HG03039 (cell line): ENCODE results near the gene WSCD2.

Experiments used
- ATAC-seq: cut with Tn5 transposase; IDR thresholded peaks from one replicate; pipeline ENCODE4 v1.9.1; 2021; ENCODE audit warnings: mild to moderate bottlenecking, moderate library complexity; ENCODE audit not compliant: unreplicated experiment

The WSCD2 gene

DNA sequence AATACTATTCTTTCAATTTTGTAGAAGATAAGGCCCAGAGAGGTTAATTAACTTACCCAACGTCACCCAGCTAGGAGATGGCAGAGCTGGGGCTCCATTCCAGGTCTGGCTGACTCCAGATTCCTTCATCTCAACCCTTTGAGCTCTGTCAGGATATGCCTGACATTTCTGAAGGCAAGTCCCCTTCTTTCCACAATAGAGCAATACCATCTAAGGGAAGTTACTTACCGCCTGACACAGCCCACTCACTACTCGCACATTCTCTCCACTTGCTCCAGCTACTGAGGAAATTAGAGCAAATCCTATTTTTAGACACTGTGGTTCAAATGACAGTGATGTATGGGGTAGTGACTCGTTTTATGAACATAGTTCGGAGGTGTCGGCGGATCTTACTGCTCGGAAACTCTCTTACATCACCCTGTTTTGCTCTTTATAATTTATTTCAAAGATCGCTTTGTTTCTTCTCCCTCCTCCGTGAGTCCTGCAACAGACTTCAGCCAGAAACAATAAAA, 2.0 kb upstream of the WSCD2 start:
- no peak for ATAC-seq

DNA sequence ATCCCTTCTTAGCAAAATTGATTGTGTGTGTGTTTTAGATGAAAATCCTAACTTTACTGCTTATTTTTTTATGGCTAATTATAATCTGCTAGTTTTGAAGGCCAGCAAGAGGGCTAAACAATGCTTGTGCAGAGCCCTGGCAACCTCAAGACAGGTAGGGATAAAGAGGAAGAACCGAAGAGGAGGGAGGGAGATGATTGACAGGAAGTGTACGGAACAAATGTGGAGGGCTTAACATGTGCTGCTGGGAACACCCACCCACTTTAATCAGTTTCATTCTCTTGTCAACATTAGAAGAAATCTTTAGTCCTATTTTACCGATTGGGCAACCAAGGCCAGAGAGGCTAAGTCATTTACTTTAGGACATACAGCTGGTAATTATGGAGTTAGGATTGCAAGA, 1.4 kb upstream of the WSCD2 start:
- ATAC-seq: no peak

GRCh38 chr12:108128221-108129016, 669 bp upstream of the WSCD2 start:
- no peak for ATAC-seq

DNA sequence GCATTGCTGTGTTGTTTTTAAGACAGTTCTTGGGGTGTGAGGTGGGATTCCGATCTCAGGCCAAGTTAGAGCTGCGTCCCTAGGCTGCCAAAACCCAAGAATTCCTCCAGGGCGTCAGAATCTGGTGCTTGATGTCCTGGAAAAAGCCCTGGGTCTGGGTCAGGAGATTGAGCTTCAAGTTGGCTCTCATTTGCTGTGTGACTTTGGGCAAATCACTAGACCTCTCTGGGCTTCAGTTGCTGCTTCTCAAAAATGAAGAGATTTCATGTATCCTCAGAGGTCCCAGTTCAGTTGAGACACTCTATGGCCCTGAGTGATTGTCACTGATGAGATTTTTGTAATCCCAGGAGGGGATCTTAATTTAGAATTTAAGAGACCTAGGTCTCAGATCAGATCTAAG, 1.9 kb downstream of the WSCD2 start:
- no peak for ATAC-seq

DNA sequence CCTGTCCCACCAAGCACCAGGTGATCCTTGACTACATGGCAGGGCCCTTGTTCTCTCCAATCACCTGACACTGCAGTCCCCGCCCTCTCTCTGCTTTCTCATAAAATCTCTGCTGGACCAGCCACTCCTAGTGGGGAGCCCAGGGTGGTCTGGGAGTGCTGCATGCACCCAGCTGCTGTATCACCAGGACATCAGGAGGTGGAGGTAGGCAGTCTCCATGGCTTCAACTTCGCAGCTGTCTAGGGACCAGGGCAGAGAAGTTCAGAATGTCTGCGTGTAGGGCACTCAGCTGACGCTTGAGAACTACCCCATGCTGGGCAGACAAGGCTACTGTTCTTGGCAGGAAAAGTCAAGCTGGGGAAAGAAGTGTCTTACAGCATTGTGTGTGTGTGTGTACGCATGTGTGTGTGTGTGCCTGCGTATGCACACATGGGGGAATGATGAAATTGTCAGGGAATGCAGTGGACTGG, 2.6 kb downstream of the WSCD2 start:
- ATAC-seq: no peak

- no peak for ATAC-seq
Observed at GRCh38 chr12:108133482-108133881, 4.4 kb downstream of the WSCD2 start.

GRCh38 chr12:108134744-108135143, 5.7 kb downstream of the WSCD2 start:
- no peak for ATAC-seq

GRCh38 chr12:108135627-108136026, 6.5 kb downstream of the WSCD2 start:
- ATAC-seq: no peak

DNA sequence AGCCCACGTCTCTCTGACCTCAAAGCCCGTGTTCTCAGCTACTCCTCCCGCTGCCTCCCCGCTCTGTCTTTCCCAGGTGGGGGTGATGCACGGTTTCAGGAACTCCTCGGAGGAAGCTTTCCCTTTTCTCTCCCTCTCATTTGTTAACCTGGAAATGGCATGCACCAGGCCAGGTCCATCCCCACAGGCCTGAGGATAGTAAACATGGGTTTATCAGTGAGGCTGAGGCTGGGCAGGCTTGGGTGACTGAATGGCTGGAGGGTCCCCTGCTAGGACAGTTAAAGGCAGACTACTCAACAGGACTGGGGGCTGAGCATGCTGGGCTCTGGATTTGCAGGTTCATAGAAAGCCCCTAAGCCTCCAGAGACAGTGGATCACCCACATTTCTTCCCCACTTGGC, 7.6 kb downstream of the WSCD2 start:
- no peak for ATAC-seq

- ATAC-seq: no peak
Observed at GRCh38 chr12:108139454-108139853, 10.4 kb downstream of the WSCD2 start.

GRCh38 chr12:108140501-108140900, 11.4 kb downstream of the WSCD2 start:
- ATAC-seq: no peak

DNA sequence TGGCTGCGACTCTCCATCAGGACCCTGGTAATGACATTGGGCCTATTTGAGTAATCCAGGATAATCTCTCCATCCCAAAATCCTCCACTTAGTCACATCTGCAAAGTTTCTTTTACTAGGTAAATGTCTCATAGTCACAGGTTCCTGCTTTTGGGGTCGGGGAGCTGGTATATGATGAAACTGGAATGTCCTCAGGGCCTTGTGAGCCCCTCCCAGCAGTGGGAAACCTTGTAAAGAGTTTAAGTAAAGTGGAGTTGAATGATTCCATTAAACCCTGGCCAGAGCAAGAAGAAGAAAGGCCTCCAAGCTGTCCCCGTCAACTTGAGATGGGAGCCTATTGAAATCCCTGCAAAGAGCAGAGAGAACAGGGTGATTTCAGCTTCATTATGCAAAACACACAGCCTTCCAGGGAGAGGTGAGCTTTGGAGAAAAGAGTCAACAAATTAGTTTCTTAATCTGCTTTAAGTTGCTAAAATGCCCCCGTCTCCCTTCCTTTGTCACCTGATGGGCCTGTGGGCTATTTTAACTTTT, 12.6 kb downstream of the WSCD2 start:
- no peak for ATAC-seq

DNA sequence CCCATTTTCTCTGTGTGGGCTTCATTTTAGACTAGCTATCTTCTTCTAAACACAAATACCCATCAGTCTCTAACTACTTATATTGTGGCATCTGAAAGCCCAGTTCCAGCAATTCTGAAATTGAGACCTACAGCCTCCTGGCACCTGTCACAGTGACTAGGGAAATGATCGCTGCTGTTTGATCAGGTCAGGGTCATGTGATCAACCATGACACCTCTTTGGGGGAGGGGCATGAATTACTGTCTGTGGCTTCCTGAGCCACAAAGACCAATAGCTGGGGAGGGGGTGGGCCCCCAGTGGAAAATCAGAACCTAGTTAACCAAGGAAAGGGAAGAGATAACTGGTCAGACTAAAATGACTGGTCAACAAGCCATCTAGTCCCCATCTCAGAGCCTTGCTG, 14.1 kb downstream of the WSCD2 start:
- ATAC-seq: no peak

DNA sequence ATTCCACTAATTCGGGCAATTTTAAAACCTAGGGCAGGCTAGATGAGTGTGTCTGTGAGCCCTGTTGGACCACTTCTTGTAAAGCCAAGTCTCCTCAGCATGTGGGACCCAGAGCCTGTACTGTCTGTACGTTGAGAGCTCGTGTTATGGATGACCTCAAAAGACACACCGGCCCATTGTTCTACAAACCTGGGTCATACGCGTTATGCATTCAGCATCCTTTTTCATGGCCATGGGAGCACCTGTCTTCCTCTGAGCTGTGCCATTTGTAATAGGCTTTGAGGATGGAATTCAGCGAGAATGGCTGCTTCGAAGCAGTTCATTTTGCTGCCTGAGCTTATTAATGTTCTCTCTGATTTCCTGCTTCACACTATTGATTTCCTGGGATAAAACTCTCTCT, 15.0 kb downstream of the WSCD2 start:
- no peak for ATAC-seq

GRCh38 chr12:108145011-108145410, 15.9 kb downstream of the WSCD2 start:
- no peak for ATAC-seq

- no peak for ATAC-seq
Observed at GRCh38 chr12:108146035-108146893, 17.2 kb downstream of the WSCD2 start.

GRCh38 chr12:108147279-108147678, 18.2 kb downstream of the WSCD2 start:
- ATAC-seq: no peak

- no peak for ATAC-seq
Observed at GRCh38 chr12:108148521-108149074, 19.5 kb downstream of the WSCD2 start.

GRCh38 chr12:108150436-108150835, 21.3 kb downstream of the WSCD2 start:
- ATAC-seq: no peak

DNA sequence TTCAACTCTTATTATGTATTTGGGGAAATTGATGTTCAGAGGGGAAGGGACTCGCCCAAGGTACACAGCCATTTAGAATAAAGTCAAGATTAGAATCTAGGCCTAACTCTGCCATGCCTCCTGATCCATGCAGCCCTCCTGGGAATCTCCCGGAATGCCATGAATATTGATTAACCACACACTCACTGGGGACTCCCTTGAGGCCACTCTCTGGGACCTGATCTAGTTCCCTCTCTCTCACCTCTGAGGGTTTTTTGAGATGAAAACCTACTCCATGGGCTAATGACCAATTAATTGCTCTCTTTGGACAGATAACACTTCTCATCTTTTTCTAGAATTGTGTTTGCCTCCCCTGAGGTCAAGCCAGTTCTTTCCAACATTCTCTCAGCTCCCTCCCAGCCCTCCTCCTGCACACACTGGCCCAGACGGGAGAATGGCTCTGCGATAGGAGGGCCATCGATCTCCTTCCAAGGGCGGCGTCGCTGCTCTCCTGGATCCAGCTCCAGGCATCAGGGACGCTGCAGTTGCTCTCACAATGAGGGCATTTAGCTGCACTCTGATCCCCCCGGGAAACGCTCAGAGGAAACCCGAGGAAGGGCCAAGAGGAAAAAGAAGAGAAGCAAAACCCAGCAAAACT, 22.6 kb downstream of the WSCD2 start:
- ATAC-seq: no peak

DNA sequence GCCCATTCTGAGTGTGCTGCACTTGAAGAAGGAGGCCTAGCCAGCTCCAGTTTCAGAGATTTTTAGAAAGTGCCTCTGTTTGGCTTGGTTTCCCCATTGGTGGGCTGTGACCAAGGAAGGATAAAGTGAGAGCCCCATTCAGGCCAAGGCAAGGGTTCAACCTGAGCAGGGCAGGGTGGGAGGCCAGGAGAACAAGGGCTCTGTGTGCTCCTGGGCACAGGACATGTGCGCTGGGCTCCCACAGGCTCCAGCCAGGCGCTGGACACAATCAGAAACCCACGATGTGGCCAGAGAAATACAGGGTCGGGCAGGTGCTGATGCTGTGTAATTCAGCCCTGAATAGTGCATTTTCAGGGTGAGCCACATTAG, 23.1 kb downstream of the WSCD2 start:
- no peak for ATAC-seq
